Lower leg skin (tissue), 3 donors: ENCODE results near the gene CYSTM1.

Experiments used
- CTCF ChIP-seq, 3 donors: fragments of 450-650 bp; IDR thresholded peaks; one replicate each; pipeline ENCODE4 v1.5.1; 2016; ENCODE audit warnings: antibody characterized with exemption in 3 of 3, mild to moderate bottlenecking in 3 of 3, moderate library complexity in 2 of 3
- POLR2A ChIP-seq, 2 donors: fragments of 450-650 bp; IDR thresholded peaks; one replicate each; pipeline ENCODE4 v1.6.1; 2016 to 2017; ENCODE audit warnings: antibody characterized with exemption in 2 of 2, mild to moderate bottlenecking in 1 of 2, moderate library complexity in 1 of 2

- no peak for TF ChIP-seq CTCF (IDR thresholded peaks at IDR 0.05)
- no peak for TF ChIP-seq POLR2A (IDR thresholded peaks at IDR 0.05)
These were observed 74.5 kb downstream of the CYSTM1 start for GRCh38 chr5:140249536-140249935.
